Cardiac atrium fibroblast (primary cell): ENCODE measurements around the gene SCD5. TPM values are rescaled to one million over a fixed set of nuclear protein-coding genes. Genes with fewer than 3 reads are reported as not detected.

ENCODE experiments used
- total RNA-seq: library from RNA; depleted of rRNA; stranded (reverse); fragments of >200 nt; gene quantifications from 2 replicates; pipeline ENCODE4 v1.2.3, GENCODE V29; 2015

The SCD5 gene
- total RNA-seq: 21.7 and 35.3 TPM in 2 replicates

GRCh38 chr4:82798168-82799005, at the start of gene SCD5:
TSS of gene SCD5 (minus strand) at chr4:82798796. CDS start at chr4:82798537, 259 bp downstream.

Other genes starting within 250 kb of the SCD5 start
- gene TMEM150C, start 236.8 kb downstream of the SCD5 start, total RNA-seq: 0.54 and 6.5 TPM in 2 replicates
- gene SEC31A, start 92.4 kb upstream of the SCD5 start, total RNA-seq: 201 and 264 TPM in 2 replicates
- 1.9 and 8.3 TPM in 2 replicates for gene THAP9, start 101.9 kb upstream of the SCD5 start, total RNA-seq
- gene LIN54, start 212.0 kb upstream of the SCD5 start, total RNA-seq: 5.7 and 11.0 TPM in 2 replicates
- gene COPS4, start 236.4 kb upstream of the SCD5 start, total RNA-seq: 69.0 and 101 TPM in 2 replicates